Endothelial cell of umbilical vein (primary cell): ENCODE measurements around the gene HES2. TPM values are rescaled to one million over a fixed set of nuclear protein-coding genes. Genes with fewer than 3 reads are reported as not detected.

Source experiments
- BruUV-seq: library from RNA; stranded (reverse); fragments of 400-500 nt; replicated peaks from 2 replicates; lab custom pipeline; 2021; lab: Mats Ljungman, UMichigan
- CTCF ChIA-PET: fragments of 300-600, 350-600 bp; sonication (Branson Sonifier 250); formaldehyde crosslinking; loops from one replicate; lab custom pipeline; 2021; ENCODE audit warnings: antibody characterized with exemption, inconsistent platforms; lab: Charles Lee
- POLR2A ChIA-PET: fragments of 300-600, 350-600 bp; sonication (Branson Sonifier 250); formaldehyde crosslinking; loops from one replicate; lab custom pipeline; 2021; ENCODE audit warnings: antibody characterized with exemption, inconsistent platforms; lab: Charles Lee
- DNase-seq: peaks from one replicate; pipeline ENCODE4 v3.0.0-alpha.2; 2011; ENCODE audit warnings: low read depth, low spot score
- FAIRE-seq: peaks from 2 replicates; lab custom pipeline; 2011; peaks lifted over from hg19 to GRCh38; lab: Jason Lieb, UNC
- H2AFZ ChIP-seq: 2 replicates; pipeline ENCODE4 v1.6.0; 2012; ENCODE audit warnings: low read depth, low read length, control low read depth, inconsistent platforms
- H3K27ac ChIP-seq: 2 replicates; pipeline ENCODE4 v1.5.1; 2011; ENCODE audit warnings: low read depth, mild to moderate bottlenecking, control low read depth, low read length, moderate library complexity; ENCODE audit not compliant: insufficient read depth
- H3K27me3 ChIP-seq, 2 experiments: 2 replicates each; pipeline versions ENCODE4 v1.6.0 to v1.6.1; 2011; ENCODE audit warnings: low read length in 2 of 2, mixed read lengths in 1 of 2; ENCODE audit not compliant: control insufficient read depth in 2 of 2, insufficient read depth in 2 of 2
- H3K36me3 ChIP-seq, 2 experiments: 2 replicates in 1 of 2; 3 replicates in 1 of 2; pipeline ENCODE4 v1.5.1; 2011; ENCODE audit warnings: low read length in 2 of 2, mild to moderate bottlenecking in 1 of 2, moderate library complexity in 1 of 2; ENCODE audit not compliant: control insufficient read depth in 2 of 2, insufficient read depth in 2 of 2; ENCODE audit errors: extremely low read depth in 1 of 2
- H3K4me1 ChIP-seq: 3 replicates; pipeline ENCODE4 v1.5.1; 2011; ENCODE audit warnings: mild to moderate bottlenecking, low read length; ENCODE audit not compliant: control insufficient read depth, insufficient read depth; ENCODE audit errors: extremely low read depth
- H3K4me2 ChIP-seq: 2 replicates; pipeline ENCODE4 v1.6.1; 2011; ENCODE audit warnings: low read length, control low read depth, mixed read lengths; ENCODE audit not compliant: insufficient read depth
- H3K4me3 ChIP-seq, 3 experiments: fragments of 200-600 bp in 1 of 3; sonication (generic), shearing (Covaris generic) in 1 of 3; replicated peaks in 1 of 3; 2 replicates each; pipeline ENCODE4 v1.5.1; 2011 to 2016; ENCODE audit warnings: control low read depth in 3 of 3, low read length in 3 of 3, mild to moderate bottlenecking in 2 of 3, inconsistent platforms in 1 of 3, low read depth in 1 of 3, moderate library complexity in 1 of 3; ENCODE audit not compliant: insufficient read depth in 1 of 3
- H3K79me2 ChIP-seq: 2 replicates; pipeline ENCODE4 v1.6.0; 2012; ENCODE audit warnings: low read length, inconsistent platforms; ENCODE audit not compliant: control insufficient read depth, insufficient read depth
- H3K9ac ChIP-seq: replicated peaks from 2 replicates; pipeline ENCODE3; 2011; ENCODE audit warnings: low read length, control low read depth; ENCODE audit not compliant: insufficient read depth; ENCODE audit errors: extremely low read depth
- H3K9me1 ChIP-seq: replicated peaks from 3 replicates; pipeline ENCODE4 v1.6.0; 2011; ENCODE audit warnings: mild to moderate bottlenecking, low read length; ENCODE audit not compliant: control insufficient read depth, insufficient read depth; ENCODE audit errors: extremely low read depth
- H3K9me3 ChIP-seq: replicated peaks from 2 replicates; pipeline ENCODE4 v1.5.1; 2012; ENCODE audit warnings: low read length, inconsistent platforms; ENCODE audit not compliant: control insufficient read depth, insufficient read depth
- H4K20me1 ChIP-seq: replicated peaks from 2 replicates; pipeline ENCODE3; 2011; ENCODE audit warnings: mild to moderate bottlenecking, low read length; ENCODE audit not compliant: control insufficient read depth, insufficient read depth; ENCODE audit errors: extremely low read depth
- EZH2 ChIP-seq: IDR thresholded peaks from 2 replicates; pipeline ENCODE4 v1.6.1; 2012; ENCODE audit warnings: borderline replicate concordance, low read depth, mild to moderate bottlenecking, moderate library complexity, low read length, inconsistent platforms; ENCODE audit not compliant: severe bottlenecking
- FOS ChIP-seq: IDR thresholded peaks from 2 replicates; pipeline ENCODE4 v1.6.1; 2011; ENCODE audit warnings: mild to moderate bottlenecking, low read length, moderate library complexity, borderline replicate concordance; ENCODE audit not compliant: insufficient read depth
- MYC ChIP-seq: IDR thresholded peaks from one replicate; pipeline ENCODE4 v1.6.1; 2011; ENCODE audit warnings: mild to moderate bottlenecking, low read depth, low read length
- POLR2A ChIP-seq: IDR thresholded peaks from 2 replicates; pipeline ENCODE4 v1.6.1; 2012; ENCODE audit warnings: low read depth, mild to moderate bottlenecking, control low read depth, low read length
- dilution Hi-C: fragments of 300-500 bp; cut with MboI; formaldehyde crosslinking; loops from one replicate; pipeline ENCODE4 v1.15.0; 2019; ENCODE audit warnings: low sequenced_read_pairs; ENCODE audit not compliant: extremely low pct_ligation_motif_present
- intact Hi-C: fragments of 100-400 bp; cut with micrococcal nuclease; formaldehyde crosslinking; loops from one replicate; pipeline ENCODE4 v1.10.0; 2022
- polyA plus RNA-seq, 4 experiments: library from polyadenylated mRNA; depleted of rRNA in 3 of 4; stranded (reverse) in 3 of 4; unstranded in 1 of 4; fragments of >200 nt; gene quantifications; 2 replicates each; pipeline versions ENCODE4 v1.2.1 to v1.2.3, GENCODE V29; 2011 to 2012; ENCODE audit warnings: missing spikeins in 1 of 4
- total RNA-seq: library from RNA; stranded (reverse); gene quantifications from 2 replicates; pipeline ENCODE4 v1.2.3, GENCODE V29; 2021
- TF ChIP-seq, protein P1 (sequence below), 2 donors: IDR thresholded peaks; 1 replicate in 1 of 2; 2 replicates in 1 of 2; pipeline ENCODE4 v1.5.1; 2011; ENCODE audit warnings: low read length in 2 of 2, mild to moderate bottlenecking in 2 of 2, moderate library complexity in 2 of 2, control low read depth in 1 of 2, inconsistent platforms in 1 of 2, low read depth in 1 of 2; ENCODE audit not compliant: insufficient read depth in 1 of 2; ENCODE audit errors: extremely low read depth in 1 of 2
- TF ChIP-seq, protein P2 (sequence below): IDR thresholded peaks from 2 replicates; pipeline ENCODE4 v1.6.1; 2011; ENCODE audit not compliant: insufficient read depth, insufficient read length

The HES2 gene
- total and polyA plus RNA-seq, 2 donors (not counting 3 experiments of a cell fraction or from before 2014, with no cell fraction given), result 3.6 to 9.4 TPM

DNA sequence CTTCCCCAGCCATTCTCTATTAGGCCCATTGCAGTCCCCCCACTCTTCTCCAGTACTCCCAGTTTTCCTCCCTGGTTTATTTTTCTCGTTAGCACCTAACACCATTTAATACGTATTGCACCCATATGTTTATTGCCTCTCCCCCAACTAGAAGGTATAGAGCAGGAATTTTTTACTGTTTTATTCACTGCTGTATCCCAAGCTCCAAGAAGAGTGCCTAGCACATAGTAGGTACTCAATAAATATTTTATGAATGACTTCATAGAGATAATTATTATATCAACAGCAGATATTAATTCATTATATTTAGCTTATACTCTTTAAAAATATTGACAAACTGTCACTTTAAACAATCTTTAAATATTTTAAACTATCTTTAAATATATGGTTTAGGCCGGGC lies 20.4 kb downstream of the HES2 start:
- H3K36me3 ChIP-seq, result no peaks in the 10 kb centered on the region
- FAIRE-seq, result no peak
- H3K9ac ChIP-seq, result no peak overlapping the region
- H3K9me3 ChIP-seq, result no peaks in the 10 kb centered on the region
- H3K4me3 ChIP-seq, result no peak overlapping the region
- no peak overlapping the region for H3K4me2 ChIP-seq
- intact Hi-C loops, result no loop called here
- no TSS peak for BruUV-seq
- no peak overlapping the region for H2AFZ ChIP-seq
- dilution Hi-C loops, result no loop called here
- H3K9me1 ChIP-seq, result no peaks in the 10 kb centered on the region
- no peaks in the 10 kb centered on the region for H3K79me2 ChIP-seq
- H3K27ac ChIP-seq, result no peak overlapping the region
- no peaks in the 10 kb centered on the region for H4K20me1 ChIP-seq
- no peaks in the 10 kb centered on the region for H3K27me3 ChIP-seq
- ChIA-PET POLR2A (no interaction called here), CTCF (interaction anchor here (1.0 to 20.3 kb wide), 5 partner anchors 9 to 51 kb away, joined by 3 to 237 read pairs (median 6); no protein-coding TSS in a partner anchor)
- H3K4me1 ChIP-seq, result peaks cover under 1% of the 10 kb centered on the region
- no peak for DNase-seq
- no peak for TF ChIP-seq MYC
- TF ChIP-seq, protein P1, sequence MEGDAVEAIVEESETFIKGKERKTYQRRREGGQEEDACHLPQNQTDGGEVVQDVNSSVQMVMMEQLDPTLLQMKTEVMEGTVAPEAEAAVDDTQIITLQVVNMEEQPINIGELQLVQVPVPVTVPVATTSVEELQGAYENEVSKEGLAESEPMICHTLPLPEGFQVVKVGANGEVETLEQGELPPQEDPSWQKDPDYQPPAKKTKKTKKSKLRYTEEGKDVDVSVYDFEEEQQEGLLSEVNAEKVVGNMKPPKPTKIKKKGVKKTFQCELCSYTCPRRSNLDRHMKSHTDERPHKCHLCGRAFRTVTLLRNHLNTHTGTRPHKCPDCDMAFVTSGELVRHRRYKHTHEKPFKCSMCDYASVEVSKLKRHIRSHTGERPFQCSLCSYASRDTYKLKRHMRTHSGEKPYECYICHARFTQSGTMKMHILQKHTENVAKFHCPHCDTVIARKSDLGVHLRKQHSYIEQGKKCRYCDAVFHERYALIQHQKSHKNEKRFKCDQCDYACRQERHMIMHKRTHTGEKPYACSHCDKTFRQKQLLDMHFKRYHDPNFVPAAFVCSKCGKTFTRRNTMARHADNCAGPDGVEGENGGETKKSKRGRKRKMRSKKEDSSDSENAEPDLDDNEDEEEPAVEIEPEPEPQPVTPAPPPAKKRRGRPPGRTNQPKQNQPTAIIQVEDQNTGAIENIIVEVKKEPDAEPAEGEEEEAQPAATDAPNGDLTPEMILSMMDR (IDR thresholded peaks at IDR 0.05; ENCODE audit: extremely low read depth in 1 of 2, insufficient read depth in 1 of 2, low read depth in 1 of 2, low read length in 2 of 2), result no peak
- no peak for TF ChIP-seq POLR2A
- TF ChIP-seq EZH2, result no peak
- TF ChIP-seq, protein P2, sequence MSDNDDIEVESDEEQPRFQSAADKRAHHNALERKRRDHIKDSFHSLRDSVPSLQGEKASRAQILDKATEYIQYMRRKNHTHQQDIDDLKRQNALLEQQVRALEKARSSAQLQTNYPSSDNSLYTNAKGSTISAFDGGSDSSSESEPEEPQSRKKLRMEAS, result no peak
- TF ChIP-seq FOS, result no peak
